SU-DHL-6 (cell line): ENCODE data around the gene INPP5A.

ENCODE experiments used
- H2AFZ ChIP-seq: fragments of 200-600 bp; sonication (generic); 2 replicates; pipeline ENCODE4 v1.6.1; 2014; ENCODE audit warnings: low read depth, mild to moderate bottlenecking, moderate library complexity, mixed read lengths, antibody characterized with exemption, low read length; ENCODE audit not compliant: severe bottlenecking
- H3F3A ChIP-seq: fragments of 200-600 bp; shearing (Covaris generic); 2 replicates; pipeline ENCODE4 v1.6.0; 2016; ENCODE audit warnings: antibody characterized with exemption, mild to moderate bottlenecking; ENCODE audit not compliant: insufficient read depth
- H3K27ac ChIP-seq: fragments of 200-600 bp; sonication (generic); 2 replicates; pipeline ENCODE4 v1.5.1; 2016; ENCODE audit warnings: low read depth, mild to moderate bottlenecking, low read length, moderate library complexity, mixed read lengths
- H3K27me3 ChIP-seq: fragments of 200-600 bp; sonication (generic), shearing (Covaris generic); 2 replicates; pipeline ENCODE4 v1.6.0; 2014; ENCODE audit warnings: mild to moderate bottlenecking, low read length
- H3K36me3 ChIP-seq: fragments of 200-600 bp; sonication (generic); 2 replicates; pipeline ENCODE4 v1.6.1; 2014; ENCODE audit warnings: mild to moderate bottlenecking, low read length, mixed read lengths
- H3K4me2 ChIP-seq: fragments of 300-600, 200-600 bp; shearing (Covaris generic), sonication (generic); 2 replicates; pipeline ENCODE4 v1.6.0; 2014; ENCODE audit warnings: low read length, low read depth, mild to moderate bottlenecking; ENCODE audit not compliant: poor library complexity, severe bottlenecking
- H3K4me3 ChIP-seq: fragments of 200-600 bp; sonication (generic); 2 replicates; pipeline ENCODE4 v1.5.1; 2014; ENCODE audit warnings: antibody characterized with exemption, low read length, mild to moderate bottlenecking, mixed read lengths; ENCODE audit not compliant: insufficient read depth, poor library complexity, severe bottlenecking
- H3K79me2 ChIP-seq: fragments of 200-600 bp; sonication (generic); 2 replicates; pipeline ENCODE4 v1.6.1; 2014; ENCODE audit warnings: mild to moderate bottlenecking, low read length, moderate library complexity; ENCODE audit not compliant: insufficient read depth
- H3K9ac ChIP-seq: fragments of 200-600 bp; sonication (generic); 2 replicates; pipeline ENCODE4 v1.7.0; 2014; ENCODE audit warnings: mild to moderate bottlenecking, low read length
- H3K9me2 ChIP-seq: fragments of 200-600 bp; sonication (generic); replicated peaks from 2 replicates; pipeline ENCODE4 v1.6.1; 2014; ENCODE audit warnings: low read length; ENCODE audit not compliant: insufficient read depth
- H3K9me3 ChIP-seq: fragments of 200-600 bp; sonication (generic); 2 replicates; pipeline ENCODE4 v1.6.1; 2014; ENCODE audit warnings: low read length, mixed read lengths; ENCODE audit not compliant: insufficient read depth
- H4K20me1 ChIP-seq: fragments of 200-600 bp; sonication (generic); 2 replicates; pipeline ENCODE4 v1.6.1; 2014; ENCODE audit warnings: low read depth, mild to moderate bottlenecking, antibody characterized with exemption, low read length, moderate library complexity, mixed read lengths
- CTCF ChIP-seq: fragments of 200-600 bp; sonication (generic); IDR thresholded peaks from one replicate; pipeline ENCODE4 v1.5.1; 2017; ENCODE audit warnings: antibody characterized with exemption, mild to moderate bottlenecking, low read length, moderate library complexity; ENCODE audit not compliant: insufficient read depth, poor library complexity, severe bottlenecking
- EZH2phosphoT487 ChIP-seq: fragments of 200-600 bp; sonication (generic), shearing (Covaris generic); conservative IDR thresholded peaks from 2 replicates; pipeline ENCODE4 v1.6.1; 2018; ENCODE audit warnings: mild to moderate bottlenecking, antibody characterized with exemption, low read length, moderate library complexity, mixed read lengths

INPP5A gene

GRCh38 chr10:132493246-132493755, 44.3 kb upstream of the INPP5A start:
- no peak overlapping the region for H3K4me2 ChIP-seq
- TF ChIP-seq CTCF (no peak), EZH2phosphoT487 (no peak)
- no peaks in the 10 kb centered on the region for H4K20me1 ChIP-seq
- no peak overlapping the region for H3K27ac ChIP-seq
- H3K4me3 ChIP-seq: no peak overlapping the region
- peaks cover 7% of the 10 kb centered on the region; the same call in 1 of the 2 replicates for H3K9me3 ChIP-seq
- H3K9ac ChIP-seq: no peak overlapping the region
- no peaks in the 10 kb centered on the region for H3K9me2 ChIP-seq
- no peak overlapping the region for H2AFZ ChIP-seq
- H3K36me3 ChIP-seq: no peaks in the 10 kb centered on the region
- H3K79me2 ChIP-seq: no peaks in the 10 kb centered on the region
- no peaks in the 10 kb centered on the region for H3K27me3 ChIP-seq
- H3F3A ChIP-seq: no peaks in the 10 kb centered on the region

- H2AFZ ChIP-seq: no peak overlapping the region
- no peaks in the 10 kb centered on the region for H3K9me2 ChIP-seq
- H4K20me1 ChIP-seq: no peaks in the 10 kb centered on the region
- no peaks in the 10 kb centered on the region for H3K36me3 ChIP-seq
- no peak overlapping the region for H3K4me2 ChIP-seq
- H3K27ac ChIP-seq: no peak overlapping the region
- no peaks in the 10 kb centered on the region for H3K79me2 ChIP-seq
- H3K4me3 ChIP-seq: no peak overlapping the region
- no peaks in the 10 kb centered on the region for H3F3A ChIP-seq
- H3K27me3 ChIP-seq: no peaks in the 10 kb centered on the region
- no peak overlapping the region for H3K9ac ChIP-seq
- peaks cover 7% of the 10 kb centered on the region; the same call in 1 of the 2 replicates for H3K9me3 ChIP-seq
- no peak for TF ChIP-seq CTCF
- TF ChIP-seq EZH2phosphoT487: no peak
Observed at GRCh38 chr10:132493756-132494290, 43.8 kb upstream of the INPP5A start.

GRCh38 chr10:132494866-132495630, 42.5 kb upstream of the INPP5A start:
- Histone ChIP-seq H3K27me3 (no peaks in the 10 kb centered on the region), H3K4me2 (no peak overlapping the region), H3K9me3 (peaks cover 6% of the 10 kb centered on the region; the same call in 1 of the 2 replicates), H3K9ac (no peak overlapping the region), H4K20me1 (no peaks in the 10 kb centered on the region), H3K36me3 (no peaks in the 10 kb centered on the region), H3K4me3 (no peak overlapping the region), H3K9me2 (no peaks in the 10 kb centered on the region), H2AFZ (no peak overlapping the region), H3F3A (no peaks in the 10 kb centered on the region), H3K79me2 (no peaks in the 10 kb centered on the region), H3K27ac (no peak overlapping the region)
- TF ChIP-seq CTCF (no peak), EZH2phosphoT487 (no peak)
